NCI-H226 (cell line): ENCODE measurements around the gene CEBPZOS.
A peak's percentile ranks its signal among the peaks of the same experiment; 100 is the strongest.

ENCODE experiments used
- DNase-seq: peaks from one replicate; pipeline ENCODE4 v3.0.0-alpha.2; 2015

The CEBPZOS gene

GRCh38 chr2:37196320-37197195 lies at the start of gene CEBPZOS:
TSS of gene CEBPZOS (plus strand) at chr2:37196496. CDS start at chr2:37199705, 3,209 bp downstream.
- peak; percentile 43 for DNase-seq

- DNase-seq = no peak
Observed at GRCh38 chr2:37148325-37148724, 48.0 kb upstream of the CEBPZOS start.

GRCh38 chr2:37149626-37150322 lies 46.5 kb upstream of the CEBPZOS start:
- no peak for DNase-seq

- no peak for DNase-seq
Observed at GRCh38 chr2:37153224-37153623, 43.1 kb upstream of the CEBPZOS start.

GRCh38 chr2:37154785-37155184 lies 41.5 kb upstream of the CEBPZOS start:
- no peak for DNase-seq

GRCh38 chr2:37156071-37156856 lies 40.0 kb upstream of the CEBPZOS start:
- peak; percentile 52 for DNase-seq

- DNase-seq = peak; percentile 82
Observed at GRCh38 chr2:37156857-37157714, 39.2 kb upstream of the CEBPZOS start, which contains the start of gene EIF2AK2. TSS of gene EIF2AK2 (minus strand) at chr2:37156980. CDS start at chr2:37147806, 9,174 bp downstream.

GRCh38 chr2:37164757-37165156 lies 31.5 kb upstream of the CEBPZOS start:
- no peak for DNase-seq

- no peak for DNase-seq
Observed at GRCh38 chr2:37167636-37168180, 28.6 kb upstream of the CEBPZOS start.

- no peak for DNase-seq
Observed at GRCh38 chr2:37168217-37168981, 27.9 kb upstream of the CEBPZOS start.

GRCh38 chr2:37171624-37171950 lies 24.7 kb upstream of the CEBPZOS start:
- no peak for DNase-seq

GRCh38 chr2:37173741-37174140 lies 22.6 kb upstream of the CEBPZOS start:
- no peak for DNase-seq

GRCh38 chr2:37180006-37180639 lies 16.2 kb upstream of the CEBPZOS start:
- no peak for DNase-seq

- DNase-seq = no peak
Observed at GRCh38 chr2:37180640-37181039, 15.7 kb upstream of the CEBPZOS start.

GRCh38 chr2:37181726-37182684 lies 14.3 kb upstream of the CEBPZOS start:
- DNase-seq = no peak

GRCh38 chr2:37188570-37188969 lies 7.7 kb upstream of the CEBPZOS start, which contains the start of gene SULT6B1:
TSS of gene SULT6B1 (minus strand) at chr2:37188670. CDS start at chr2:37188640, 30 bp downstream.
- DNase-seq = no peak

GRCh38 chr2:37189452-37190153 lies 6.7 kb upstream of the CEBPZOS start:
- peak; percentile 70 for DNase-seq

- DNase-seq = no peak
Observed at GRCh38 chr2:37190290-37190689, 6.0 kb upstream of the CEBPZOS start.

- no peak for DNase-seq
Observed at GRCh38 chr2:37191253-37191652, 5.0 kb upstream of the CEBPZOS start.
